WERI-Rb-1 (cell line): Measurements from ENCODE around the gene NUDT10.

Experiments used
- DNase-seq: peaks from one replicate; pipeline ENCODE4 v3.0.0-alpha.2; 2020
- H3K27ac ChIP-seq: fragments of 250-450 bp; sonication (Bioruptor Pico); 2 replicates; pipeline ENCODE4 v1.5.1; 2020; ENCODE audit warnings: mild to moderate bottlenecking, moderate library complexity
- H3K27me3 ChIP-seq: fragments of 250-450 bp; sonication (Bioruptor Pico); 2 replicates; pipeline ENCODE4 v1.5.1; 2021; ENCODE audit warnings: mild to moderate bottlenecking, low read depth, moderate library complexity; ENCODE audit not compliant: insufficient read depth, severe bottlenecking
- H3K36me3 ChIP-seq: fragments of 250-450 bp; sonication (Bioruptor Pico); 2 replicates; pipeline ENCODE4 v1.5.1; 2020; ENCODE audit warnings: mild to moderate bottlenecking, moderate library complexity
- H3K4me3 ChIP-seq: 2 replicates; pipeline ENCODE4 v1.5.1; 2011; ENCODE audit warnings: low read depth, mild to moderate bottlenecking, control low read depth, low read length
- H3K9me3 ChIP-seq: fragments of 250-450 bp; sonication (Bioruptor Pico); 2 replicates; pipeline ENCODE4 v1.5.1; 2021; ENCODE audit warnings: mild to moderate bottlenecking, moderate library complexity; ENCODE audit not compliant: severe bottlenecking
- CTCF ChIP-seq: IDR thresholded peaks from 2 replicates; pipeline ENCODE4 v1.5.1; 2011; ENCODE audit warnings: low read depth, mild to moderate bottlenecking, control low read depth, inconsistent platforms, low read length

Gene NUDT10

GRCh38 chrX:51336584-51336983, 4.0 kb downstream of the NUDT10 start:
- H3K36me3 ChIP-seq = no peaks in the 10 kb centered on the region
- 0 out of 2 replicates have a peak, but pooled peaks have one; percentile 11 for TF ChIP-seq CTCF
- DNase-seq = peak; percentile 9
- H3K27me3 ChIP-seq = peaks cover 35% of the 10 kb centered on the region
- no peaks in the 10 kb centered on the region for H3K9me3 ChIP-seq
- H3K27ac ChIP-seq = no peak overlapping the region
- no peak overlapping the region for H3K4me3 ChIP-seq

GRCh38 chrX:51361251-51361650, 28.6 kb downstream of the NUDT10 start:
- Histone ChIP-seq H3K9me3 (no peaks in the 10 kb centered on the region), H3K4me3 (no peak overlapping the region), H3K27me3 (peaks cover 6% of the 10 kb centered on the region), H3K36me3 (no peaks in the 10 kb centered on the region), H3K27ac (no peak overlapping the region)
- DNase-seq = peak; percentile 28
- TF ChIP-seq CTCF = no peak

GRCh38 chrX:51376672-51377071, 44.0 kb downstream of the NUDT10 start:
- H3K27ac ChIP-seq = no peak overlapping the region
- no peaks in the 10 kb centered on the region for H3K9me3 ChIP-seq
- TF ChIP-seq CTCF = no peak
- H3K4me3 ChIP-seq = no peak overlapping the region
- no peak for DNase-seq
- peaks cover 10% of the 10 kb centered on the region for H3K27me3 ChIP-seq
- no peaks in the 10 kb centered on the region for H3K36me3 ChIP-seq
